Naive thymus-derived CD8-positive, alpha-beta T cell (primary cell): ENCODE measurements around the gene ANXA2. TPM values are rescaled to one million over a fixed set of nuclear protein-coding genes. Genes with fewer than 3 reads are reported as not detected.

Source experiments
- polyA plus RNA-seq, 3 donors: library from polyadenylated mRNA; unstranded; fragments of 300-500 nt; fragmentation: Illumina TruSeq; gene quantifications; one replicate each; pipeline ENCODE4 v1.2.3, GENCODE V29; 2021
- total RNA-seq, 8 experiments: library from RNA in 2 of 8; stranded (reverse) in 2 of 8; gene quantifications; one replicate each; pipeline ENCODE4 v1.2.3 and lab custom pipeline; 2021 to 2026

The ANXA2 gene
- total and polyA plus RNA-seq, 5 experiments from 2014 or later = 12.2 to 159 (median 19.8) TPM

Other genes with a start within 250 kb of the ANXA2 start
- gene ICE2, start 81.2 kb upstream of the ANXA2 start, total RNA-seq = 10 to 100 TPM; 64.2 to 70.4 TPM
- 10 to 100 TPM; 68.6 to 71.4 (median 69.2) TPM for gene ICE2, start 81.2 kb upstream of the ANXA2 start, polyA plus RNA-seq